Retinal pigment epithelial cell (primary cell): ENCODE results near the gene LRRC75A.

Experiments used
- DNase-seq: peaks from one replicate; pipeline ENCODE4 v3.0.0-alpha.2; 2010; ENCODE audit warnings: low read depth
- H3K4me3 ChIP-seq: 2 replicates; pipeline ENCODE4 v1.5.1; 2011; ENCODE audit warnings: mild to moderate bottlenecking, low read length, control low read depth, moderate library complexity
- CTCF ChIP-seq: conservative IDR thresholded peaks from 2 replicates; pipeline ENCODE4 v1.5.1; 2011; ENCODE audit warnings: low read depth, low read length, control low read depth, inconsistent platforms

Gene LRRC75A

GRCh38 chr17:16495561-16495960 is 3.6 kb upstream of the LRRC75A start:
- no peak for TF ChIP-seq CTCF
- no peak overlapping the region for H3K4me3 ChIP-seq
- DNase-seq: no peak

- no peak overlapping the region for H3K4me3 ChIP-seq
- DNase-seq: no peak
- TF ChIP-seq CTCF: no peak
Measured at GRCh38 chr17:16494059-16494458, 2.1 kb upstream of the LRRC75A start.

- no peak for DNase-seq
- H3K4me3 ChIP-seq: no peak overlapping the region
- TF ChIP-seq CTCF: no peak
Measured at GRCh38 chr17:16493531-16494046, 1.6 kb upstream of the LRRC75A start.

GRCh38 chr17:16492613-16493530 is 879 bp upstream of the LRRC75A start:
- TF ChIP-seq CTCF: no peak
- peak overlapping the region; percentile 19 for H3K4me3 ChIP-seq
- no peak for DNase-seq

- TF ChIP-seq CTCF: no peak
- H3K4me3 ChIP-seq: peak overlapping the region; percentile 27
- no peak for DNase-seq
Measured at GRCh38 chr17:16491131-16491702, 776 bp downstream of the LRRC75A start.

GRCh38 chr17:16489431-16489830 is 2.6 kb downstream of the LRRC75A start:
- H3K4me3 ChIP-seq: no peak overlapping the region
- no peak for DNase-seq
- no peak for TF ChIP-seq CTCF
